Memory B cell (primary cell): ENCODE results near the gene TFDP2.

Experiments
- ATAC-seq: fragments of 150-1000 bp; cut with Tn5 transposase; 2 replicates; pipeline ENCODE4 v1.10.0; 2021; ENCODE audit warnings: low read depth, mild to moderate bottlenecking, moderate library complexity
- DNase-seq, 2 donors: peaks; one replicate each; pipeline ENCODE4 v3.0.0; 2022; ENCODE audit warnings: low spot score in 2 of 2
- H3K27ac Mint-ChIP-seq: one replicate; pipeline ENCODE4 v1.8.0; 2022; ENCODE audit warnings: mild to moderate bottlenecking, moderate library complexity, mixed read lengths
- H3K27me3 Mint-ChIP-seq: one replicate; pipeline ENCODE4 v1.8.0; 2022; ENCODE audit warnings: mixed read lengths
- H3K36me3 Mint-ChIP-seq: one replicate; pipeline ENCODE4 v1.8.0; 2022; ENCODE audit warnings: mild to moderate bottlenecking, mixed read lengths
- H3K4me1 Mint-ChIP-seq: one replicate; pipeline ENCODE4 v1.8.0; 2022; ENCODE audit warnings: mixed read lengths
- H3K4me3 Mint-ChIP-seq: one replicate; pipeline ENCODE4 v1.8.0; 2022; ENCODE audit warnings: mild to moderate bottlenecking, moderate library complexity, mixed read lengths
- H3K9me3 Mint-ChIP-seq: one replicate; pipeline ENCODE4 v1.8.0; 2022; ENCODE audit warnings: mixed read lengths

The TFDP2 gene

GRCh38 chr3:142072816-142073215 is 76.5 kb downstream of the TFDP2 start:
- no peaks in the 10 kb centered on the region for H3K9me3 Mint-ChIP-seq
- no peak overlapping the region for H3K4me3 Mint-ChIP-seq
- H3K27ac Mint-ChIP-seq: no peak overlapping the region
- peaks cover 7% of the 10 kb centered on the region for H3K36me3 Mint-ChIP-seq
- H3K4me1 Mint-ChIP-seq: no peaks in the 10 kb centered on the region
- ATAC-seq (no peak), DNase-seq (no peak)
- H3K27me3 Mint-ChIP-seq: no peaks in the 10 kb centered on the region

- Mint-ChIP-seq H3K27me3 (no peaks in the 10 kb centered on the region), H3K36me3 (peaks cover 13% of the 10 kb centered on the region), H3K9me3 (peaks cover 3% of the 10 kb centered on the region), H3K4me1 (no peaks in the 10 kb centered on the region), H3K27ac (no peak overlapping the region), H3K4me3 (no peak overlapping the region)
- no peak for DNase-seq
- no peak for ATAC-seq
Measured at GRCh38 chr3:142065932-142066331, 83.4 kb downstream of the TFDP2 start.

- Mint-ChIP-seq H3K4me1 (no peaks in the 10 kb centered on the region), H3K4me3 (no peak overlapping the region), H3K9me3 (peaks cover 3% of the 10 kb centered on the region), H3K27me3 (no peaks in the 10 kb centered on the region), H3K36me3 (peaks cover 12% of the 10 kb centered on the region), H3K27ac (no peak overlapping the region)
- DNase-seq (no peak), ATAC-seq (no peak)
Measured at GRCh38 chr3:142065344-142065743, 84.0 kb downstream of the TFDP2 start.

GRCh38 chr3:142064454-142064853 is 84.9 kb downstream of the TFDP2 start:
- peaks cover 3% of the 10 kb centered on the region for H3K9me3 Mint-ChIP-seq

GRCh38 chr3:142057331-142057725 is 92.0 kb downstream of the TFDP2 start:
- ATAC-seq (no peak), DNase-seq (no peak)
- no peaks in the 10 kb centered on the region for H3K27me3 Mint-ChIP-seq
- no peaks in the 10 kb centered on the region for H3K4me1 Mint-ChIP-seq
- H3K4me3 Mint-ChIP-seq: no peak overlapping the region
- peaks cover 22% of the 10 kb centered on the region for H3K36me3 Mint-ChIP-seq
- H3K9me3 Mint-ChIP-seq: peaks cover 3% of the 10 kb centered on the region
- H3K27ac Mint-ChIP-seq: no peak overlapping the region

More at GRCh38 chr3:142064454-142064853, 84.9 kb downstream of the TFDP2 start:
- no peak for DNase-seq
- Mint-ChIP-seq H3K4me3 (no peak overlapping the region), H3K4me1 (no peaks in the 10 kb centered on the region), H3K27ac (no peak overlapping the region), H3K36me3 (peaks cover 12% of the 10 kb centered on the region), H3K27me3 (no peaks in the 10 kb centered on the region)
- no peak for ATAC-seq

- Mint-ChIP-seq H3K4me1 (no peaks in the 10 kb centered on the region), H3K27ac (no peak overlapping the region), H3K36me3 (peaks cover 22% of the 10 kb centered on the region), H3K27me3 (no peaks in the 10 kb centered on the region), H3K4me3 (no peak overlapping the region), H3K9me3 (peaks cover under 1% of the 10 kb centered on the region)
- ATAC-seq (no peak), DNase-seq (no peak)
Measured at GRCh38 chr3:142056656-142057330, 92.6 kb downstream of the TFDP2 start.

GRCh38 chr3:142053835-142054234 is 95.5 kb downstream of the TFDP2 start:
- ATAC-seq: no peak
- Mint-ChIP-seq H3K9me3 (no peaks in the 10 kb centered on the region), H3K27ac (no peak overlapping the region), H3K4me3 (no peak overlapping the region), H3K36me3 (peaks cover 22% of the 10 kb centered on the region), H3K27me3 (no peaks in the 10 kb centered on the region), H3K4me1 (no peaks in the 10 kb centered on the region)
- DNase-seq: no peak

- no peak overlapping the region for H3K4me3 Mint-ChIP-seq
- H3K9me3 Mint-ChIP-seq: no peaks in the 10 kb centered on the region
- ATAC-seq: no peak
- no peak for DNase-seq
- H3K36me3 Mint-ChIP-seq: peaks cover 22% of the 10 kb centered on the region
- H3K4me1 Mint-ChIP-seq: no peaks in the 10 kb centered on the region
- H3K27ac Mint-ChIP-seq: no peak overlapping the region
- no peaks in the 10 kb centered on the region for H3K27me3 Mint-ChIP-seq
Measured at GRCh38 chr3:142053244-142053643, 96.1 kb downstream of the TFDP2 start.

GRCh38 chr3:142051351-142051750 is 98.0 kb downstream of the TFDP2 start:
- no peaks in the 10 kb centered on the region for H3K4me1 Mint-ChIP-seq
- no peaks in the 10 kb centered on the region for H3K9me3 Mint-ChIP-seq
- H3K36me3 Mint-ChIP-seq: peaks cover 22% of the 10 kb centered on the region
- no peak overlapping the region for H3K27ac Mint-ChIP-seq
- no peaks in the 10 kb centered on the region for H3K27me3 Mint-ChIP-seq
- H3K4me3 Mint-ChIP-seq: no peak overlapping the region
- DNase-seq: no peak
- no peak for ATAC-seq

GRCh38 chr3:142047021-142047369 is 102.3 kb downstream of the TFDP2 start:
- H3K27me3 Mint-ChIP-seq: no peaks in the 10 kb centered on the region
- DNase-seq: no peak
- H3K36me3 Mint-ChIP-seq: peaks cover 10% of the 10 kb centered on the region
- no peak overlapping the region for H3K27ac Mint-ChIP-seq
- no peak overlapping the region for H3K4me3 Mint-ChIP-seq
- H3K9me3 Mint-ChIP-seq: no peaks in the 10 kb centered on the region
- no peaks in the 10 kb centered on the region for H3K4me1 Mint-ChIP-seq
- no peak for ATAC-seq

- no peaks in the 10 kb centered on the region for H3K9me3 Mint-ChIP-seq
- H3K4me3 Mint-ChIP-seq: no peak overlapping the region
- ATAC-seq (no peak), DNase-seq (no peak)
- no peaks in the 10 kb centered on the region for H3K4me1 Mint-ChIP-seq
- peaks cover 8% of the 10 kb centered on the region for H3K36me3 Mint-ChIP-seq
- no peak overlapping the region for H3K27ac Mint-ChIP-seq
- no peaks in the 10 kb centered on the region for H3K27me3 Mint-ChIP-seq
Measured at GRCh38 chr3:142046320-142047020, 102.9 kb downstream of the TFDP2 start.

- Mint-ChIP-seq H3K27me3 (no peaks in the 10 kb centered on the region), H3K36me3 (peaks cover 3% of the 10 kb centered on the region), H3K27ac (no peak overlapping the region), H3K4me3 (no peak overlapping the region), H3K4me1 (no peaks in the 10 kb centered on the region), H3K9me3 (no peaks in the 10 kb centered on the region)
- no peak for ATAC-seq
- DNase-seq: no peak
Measured at GRCh38 chr3:142040941-142041491, 108.3 kb downstream of the TFDP2 start.

GRCh38 chr3:142035308-142035922 is 113.9 kb downstream of the TFDP2 start:
- no peak overlapping the region for H3K27ac Mint-ChIP-seq
- H3K4me1 Mint-ChIP-seq: peaks cover 4% of the 10 kb centered on the region
- no peak overlapping the region for H3K4me3 Mint-ChIP-seq
- ATAC-seq (no peak), DNase-seq (no peak)
- H3K9me3 Mint-ChIP-seq: peaks cover 3% of the 10 kb centered on the region
- peaks cover 8% of the 10 kb centered on the region for H3K36me3 Mint-ChIP-seq
- H3K27me3 Mint-ChIP-seq: no peaks in the 10 kb centered on the region

GRCh38 chr3:142033292-142033691 is 116.1 kb downstream of the TFDP2 start:
- DNase-seq (no peak), ATAC-seq (no peak)
- no peaks in the 10 kb centered on the region for H3K27me3 Mint-ChIP-seq
- peaks cover 8% of the 10 kb centered on the region for H3K36me3 Mint-ChIP-seq
- H3K4me3 Mint-ChIP-seq: no peak overlapping the region
- peaks cover 3% of the 10 kb centered on the region for H3K9me3 Mint-ChIP-seq
- H3K4me1 Mint-ChIP-seq: peaks cover 9% of the 10 kb centered on the region
- no peak overlapping the region for H3K27ac Mint-ChIP-seq
